HCT116 (cell line): ENCODE results near the gene ZGPAT. TPM values are rescaled to one million over a fixed set of nuclear protein-coding genes. Genes with fewer than 3 reads are reported as not detected.

Experiments used
- ATAC-seq: fragments of 200-7000 bp; cut with Tn5 transposase; 2 replicates; pipeline ENCODE4 v1.9.1; 2020; ENCODE audit warnings: mild to moderate bottlenecking, moderate library complexity
- BruUV-seq: library from RNA; stranded (reverse); fragments of 400-500 nt; replicated peaks from 2 replicates; lab custom pipeline; 2021; lab: Mats Ljungman, UMichigan
- CTCF ChIA-PET: fragments of 300-600 bp; sonication (Branson Sonifier 250); formaldehyde crosslinking; loops from one replicate; lab custom pipeline; 2021; ENCODE audit warnings: antibody characterized with exemption; lab: Charles Lee
- POLR2A ChIA-PET: fragments of 300-600, 350-600 bp; sonication (Branson Sonifier 250); formaldehyde crosslinking; loops from one replicate; lab custom pipeline; 2021; ENCODE audit warnings: antibody characterized with exemption; lab: Charles Lee
- RAD21 ChIA-PET, 2 experiments: fragments of 300-600 bp; sonication (Branson Sonifier 250); formaldehyde crosslinking; loops; one replicate each; lab custom pipeline; 2023; ENCODE audit warnings: low total read pairs in 2 of 2; ENCODE audit not compliant: uncharacterized antibody in 2 of 2, unreplicated experiment in 2 of 2, low non-redundant PET in 1 of 2; lab: Charles Lee
- DNase-seq: peaks from one replicate; pipeline ENCODE4 v3.0.0-alpha.2; 2010; ENCODE audit warnings: low read depth, low spot score
- H2AFZ ChIP-seq: fragments of 200-600 bp; shearing (Covaris generic), sonication (generic); 2 replicates; pipeline ENCODE4 v1.6.1; 2017; ENCODE audit warnings: low read depth, mixed run types, mixed read lengths, antibody characterized with exemption, low read length; ENCODE audit not compliant: poor library complexity, severe bottlenecking
- H3K27ac ChIP-seq: 2 replicates; pipeline ENCODE4 v1.5.1; 2012; ENCODE audit warnings: low read depth, low read length
- H3K27me3 ChIP-seq: fragments of 200-600 bp; sonication (generic); 2 replicates; pipeline ENCODE4 v1.6.1; 2016; ENCODE audit warnings: mixed run types, low read length, mixed read lengths; ENCODE audit not compliant: insufficient read depth
- H3K36me3 ChIP-seq, 2 experiments: fragments of 200-500 bp in 1 of 2; fragments of 200-600 bp in 1 of 2; sonication (Bioruptor generic) in 1 of 2; sonication (generic) in 1 of 2; 2 replicates each; pipeline versions ENCODE4 v1.5.1 to v1.6.1; 2014 to 2016; ENCODE audit warnings: low read length in 2 of 2, inconsistent platforms in 1 of 2, mixed read lengths in 1 of 2, mixed run types in 1 of 2; ENCODE audit not compliant: insufficient read depth in 2 of 2, control insufficient read depth in 1 of 2
- H3K4me1 ChIP-seq, 2 experiments: fragments of 200-600 bp in 1 of 2; sonication (generic) in 1 of 2; 2 replicates each; pipeline versions ENCODE4 v1.5.1 to v1.6.1; 2012 to 2017; ENCODE audit warnings: low read length in 2 of 2, inconsistent platforms in 1 of 2, mild to moderate bottlenecking in 1 of 2, mixed read lengths in 1 of 2, mixed run types in 1 of 2, moderate library complexity in 1 of 2; ENCODE audit not compliant: insufficient read depth in 2 of 2, control insufficient read depth in 1 of 2
- H3K4me2 ChIP-seq: fragments of 200-600 bp; sonication (generic); 2 replicates; pipeline ENCODE4 v1.6.1; 2017; ENCODE audit warnings: mixed run types, low read length, mixed read lengths
- H3K4me3 ChIP-seq, 2 experiments: fragments of 200-600 bp in 1 of 2; sonication (generic) in 1 of 2; replicated peaks in 1 of 2; 2 replicates each; pipeline ENCODE4 v1.5.1; 2011 to 2016; ENCODE audit warnings: low read length in 2 of 2, control low read depth in 1 of 2, low read depth in 1 of 2, mild to moderate bottlenecking in 1 of 2, mixed read lengths in 1 of 2, mixed run types in 1 of 2
- H3K79me2 ChIP-seq: fragments of 200-600 bp; sonication (generic); 2 replicates; pipeline ENCODE4 v1.6.1; 2017; ENCODE audit warnings: mild to moderate bottlenecking, mixed run types, low read length, moderate library complexity, mixed read lengths; ENCODE audit not compliant: insufficient read depth
- H3K9ac ChIP-seq: fragments of 200-600 bp; sonication (generic); 2 replicates; pipeline ENCODE4 v1.6.1; 2016; ENCODE audit warnings: low read length, mixed read lengths
- H3K9me2 ChIP-seq: fragments of 200-600 bp; sonication (generic), shearing (Covaris generic); 2 replicates; pipeline ENCODE4 v1.6.1; 2017; ENCODE audit warnings: mixed run types, mild to moderate bottlenecking, moderate library complexity; ENCODE audit not compliant: insufficient read depth
- H3K9me3 ChIP-seq, 2 experiments: fragments of 200-500 bp in 1 of 2; fragments of 200-600 bp in 1 of 2; sonication (Bioruptor generic) in 1 of 2; sonication (generic) in 1 of 2; 2 replicates each; pipeline ENCODE4 v1.6.1; 2014 to 2017; ENCODE audit warnings: low read length in 2 of 2, mixed read lengths in 2 of 2, inconsistent platforms in 1 of 2, low read depth in 1 of 2, mild to moderate bottlenecking in 1 of 2, mixed run types in 1 of 2, moderate library complexity in 1 of 2; ENCODE audit not compliant: control insufficient read depth in 1 of 2, insufficient read depth in 1 of 2
- H4K20me1 ChIP-seq: fragments of 200-600 bp; sonication (generic), shearing (Covaris generic); 2 replicates; pipeline ENCODE4 v1.6.1; 2017; ENCODE audit warnings: mixed run types, mild to moderate bottlenecking, moderate library complexity; ENCODE audit not compliant: insufficient read depth
- CEBPB ChIP-seq: IDR thresholded peaks from 2 replicates; pipeline ENCODE4 v1.6.1; 2012; ENCODE audit warnings: low read depth
- EZH2 ChIP-seq: fragments of 200-600 bp; sonication (generic); IDR thresholded peaks from 2 replicates; pipeline ENCODE4 v1.6.1; 2017; ENCODE audit warnings: antibody characterized with exemption, mixed run types
- EZH2phosphoT487 ChIP-seq: fragments of 200-600 bp; IDR thresholded peaks from 2 replicates; pipeline ENCODE4 v1.6.1; 2018; ENCODE audit warnings: antibody characterized with exemption, borderline replicate concordance
- FOSL1 ChIP-seq: IDR thresholded peaks from 2 replicates; pipeline ENCODE4 v1.6.1; 2012; ENCODE audit warnings: low read depth
- JUND ChIP-seq: IDR thresholded peaks from 2 replicates; pipeline ENCODE4 v1.6.1; 2012
- POLR2A ChIP-seq: IDR thresholded peaks from 2 replicates; pipeline ENCODE4 v1.7.0; 2011; ENCODE audit warnings: borderline replicate concordance; ENCODE audit not compliant: insufficient read depth, insufficient read length; ENCODE audit errors: extremely low read depth
- POLR2AphosphoS5 ChIP-seq: IDR thresholded peaks from 2 replicates; pipeline ENCODE4 v1.6.1; 2011; ENCODE audit warnings: mild to moderate bottlenecking, low read depth, low read length, moderate library complexity
- RAD21 ChIP-seq: IDR thresholded peaks from 2 replicates; pipeline ENCODE4 v1.6.1; 2012; ENCODE audit warnings: low read depth, mild to moderate bottlenecking
- SIN3A ChIP-seq: IDR thresholded peaks from 2 replicates; pipeline ENCODE4 v1.6.1; 2012; ENCODE audit warnings: low read depth
- SP1 ChIP-seq: IDR thresholded peaks from 2 replicates; pipeline ENCODE4 v1.6.1; 2012; ENCODE audit warnings: low read depth
- YY1 ChIP-seq: IDR thresholded peaks from 2 replicates; pipeline ENCODE4 v1.6.1; 2011; ENCODE audit warnings: low read length, low read depth, moderate library complexity, mild to moderate bottlenecking; ENCODE audit not compliant: insufficient replicate concordance; ENCODE audit errors: extremely low read depth
- ZNF274 ChIP-seq: fragments of 200-500 bp; sonication (Bioruptor generic); IDR thresholded peaks from 2 replicates; pipeline ENCODE4 v1.6.1; 2014; ENCODE audit warnings: mild to moderate bottlenecking, low read depth, low read length, inconsistent platforms
- intact Hi-C: fragments of 100-400 bp; cut with micrococcal nuclease; formaldehyde crosslinking; loops from 2 replicates; pipeline ENCODE4 v1.10.0; 2022
- total RNA-seq: library from RNA; stranded (reverse); gene quantifications from one replicate; pipeline ENCODE4 v1.2.1, GENCODE V29; 2021; ENCODE audit not compliant: unreplicated experiment
- TF ChIP-seq, protein P1 (sequence below): IDR thresholded peaks from 2 replicates; pipeline ENCODE4 v1.6.1; 2011; ENCODE audit warnings: mild to moderate bottlenecking, low read length, moderate library complexity; ENCODE audit not compliant: insufficient replicate concordance; ENCODE audit errors: extremely low read depth
- TF ChIP-seq, protein P2 (sequence below): IDR thresholded peaks from 2 replicates; pipeline ENCODE4 v1.6.1; 2012
- TF ChIP-seq, protein P3 (sequence below): IDR thresholded peaks from 2 replicates; pipeline ENCODE4 v1.6.1; 2012

ZGPAT gene
- total RNA-seq, 1 experiment from 2014 or later, result 30.6 TPM

DNA sequence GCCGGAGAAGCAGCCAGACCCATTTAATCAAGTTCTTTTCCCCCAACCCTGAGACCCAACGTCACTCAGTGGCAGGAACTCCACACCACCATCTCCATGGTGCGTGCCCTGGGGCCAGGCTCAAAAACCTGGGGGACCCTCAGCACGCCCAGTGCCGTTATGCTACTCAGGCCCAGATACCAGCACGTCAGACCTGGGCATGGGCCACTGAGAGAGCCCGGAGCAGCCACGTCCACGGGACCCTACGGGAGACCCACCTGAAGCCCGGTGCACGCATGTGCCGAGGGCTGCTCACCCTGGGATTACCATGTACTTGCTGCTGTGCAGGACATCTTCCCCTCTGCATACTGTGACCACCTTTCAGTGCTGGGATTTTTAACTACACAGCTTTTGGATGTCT lies 45.5 kb downstream of the ZGPAT start:
- intact Hi-C loops, result no loop called here

More for the DNA sequence above, 45.5 kb downstream of the ZGPAT start:
- ChIA-PET RAD21 (no interaction called here), POLR2A (no interaction called here), CTCF (no interaction called here)
- Histone ChIP-seq H2AFZ (no peak overlapping the region), H3K36me3 (no peaks in the 10 kb centered on the region), H3K27ac (no peak overlapping the region), H3K9ac (no peak overlapping the region), H3K4me2 (no peak overlapping the region), H3K79me2 (no peaks in the 10 kb centered on the region), H3K9me3 (no peaks in the 10 kb centered on the region), H3K9me2 (no peaks in the 10 kb centered on the region), H3K27me3 (no peaks in the 10 kb centered on the region), H3K4me3 (no peak overlapping the region), H3K4me1 (no peaks in the 10 kb centered on the region), H4K20me1 (no peaks in the 10 kb centered on the region)
- no peak for TF ChIP-seq YY1
- no peak for TF ChIP-seq EZH2phosphoT487
- TF ChIP-seq ZNF274, result no peak
- no peak for TF ChIP-seq RAD21
- TF ChIP-seq POLR2A, result no peak
- TF ChIP-seq, protein P1, sequence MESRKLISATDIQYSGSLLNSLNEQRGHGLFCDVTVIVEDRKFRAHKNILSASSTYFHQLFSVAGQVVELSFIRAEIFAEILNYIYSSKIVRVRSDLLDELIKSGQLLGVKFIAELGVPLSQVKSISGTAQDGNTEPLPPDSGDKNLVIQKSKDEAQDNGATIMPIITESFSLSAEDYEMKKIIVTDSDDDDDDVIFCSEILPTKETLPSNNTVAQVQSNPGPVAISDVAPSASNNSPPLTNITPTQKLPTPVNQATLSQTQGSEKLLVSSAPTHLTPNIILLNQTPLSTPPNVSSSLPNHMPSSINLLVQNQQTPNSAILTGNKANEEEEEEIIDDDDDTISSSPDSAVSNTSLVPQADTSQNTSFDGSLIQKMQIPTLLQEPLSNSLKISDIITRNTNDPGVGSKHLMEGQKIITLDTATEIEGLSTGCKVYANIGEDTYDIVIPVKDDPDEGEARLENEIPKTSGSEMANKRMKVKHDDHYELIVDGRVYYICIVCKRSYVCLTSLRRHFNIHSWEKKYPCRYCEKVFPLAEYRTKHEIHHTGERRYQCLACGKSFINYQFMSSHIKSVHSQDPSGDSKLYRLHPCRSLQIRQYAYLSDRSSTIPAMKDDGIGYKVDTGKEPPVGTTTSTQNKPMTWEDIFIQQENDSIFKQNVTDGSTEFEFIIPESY, result no peak
- no peak for TF ChIP-seq JUND
- TF ChIP-seq, protein P2, sequence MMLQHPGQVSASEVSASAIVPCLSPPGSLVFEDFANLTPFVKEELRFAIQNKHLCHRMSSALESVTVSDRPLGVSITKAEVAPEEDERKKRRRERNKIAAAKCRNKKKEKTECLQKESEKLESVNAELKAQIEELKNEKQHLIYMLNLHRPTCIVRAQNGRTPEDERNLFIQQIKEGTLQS, result no peak
- TF ChIP-seq EZH2, result no peak
- TF ChIP-seq SP1, result no peak
- no peak for TF ChIP-seq FOSL1
- TF ChIP-seq, protein P3, sequence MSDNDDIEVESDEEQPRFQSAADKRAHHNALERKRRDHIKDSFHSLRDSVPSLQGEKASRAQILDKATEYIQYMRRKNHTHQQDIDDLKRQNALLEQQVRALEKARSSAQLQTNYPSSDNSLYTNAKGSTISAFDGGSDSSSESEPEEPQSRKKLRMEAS, result no peak
- no peak for TF ChIP-seq CEBPB
- no peak for TF ChIP-seq SIN3A
- TF ChIP-seq POLR2AphosphoS5, result no peak
- DNase-seq, result no peak
- no peak for ATAC-seq
- BruUV-seq, result no TSS peak
